ENCODE measurements around the gene VPS13D.

VPS13D gene

DNA sequence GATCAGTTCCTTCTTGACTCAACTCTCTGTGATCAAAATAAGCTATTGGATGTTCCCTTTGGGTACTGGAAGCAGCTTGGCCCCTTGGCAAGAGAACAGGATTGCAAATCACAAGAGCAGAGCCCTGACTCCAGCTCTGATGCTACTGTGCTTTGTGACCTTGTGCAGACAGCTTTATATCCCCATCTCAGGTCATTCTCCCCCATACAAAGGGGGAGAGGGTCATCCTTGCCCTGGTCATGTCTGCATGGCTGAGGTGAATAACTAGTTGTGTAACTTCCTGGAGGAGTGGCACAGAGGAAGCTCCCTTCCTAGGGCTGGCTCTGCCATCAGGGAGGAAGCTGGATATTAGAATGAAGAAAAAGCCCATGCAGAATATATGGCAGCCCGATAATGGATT is 245.3 kb downstream of the VPS13D start:
- H3K4me2 ChIP-seq (ENCODE audit: low read depth, low read length): no peak overlapping the region
- no peak for TF ChIP-seq EZH2phosphoT487 (IDR thresholded peaks at IDR 0.05; ENCODE audit: low read length)
- TF ChIP-seq, protein P1, sequence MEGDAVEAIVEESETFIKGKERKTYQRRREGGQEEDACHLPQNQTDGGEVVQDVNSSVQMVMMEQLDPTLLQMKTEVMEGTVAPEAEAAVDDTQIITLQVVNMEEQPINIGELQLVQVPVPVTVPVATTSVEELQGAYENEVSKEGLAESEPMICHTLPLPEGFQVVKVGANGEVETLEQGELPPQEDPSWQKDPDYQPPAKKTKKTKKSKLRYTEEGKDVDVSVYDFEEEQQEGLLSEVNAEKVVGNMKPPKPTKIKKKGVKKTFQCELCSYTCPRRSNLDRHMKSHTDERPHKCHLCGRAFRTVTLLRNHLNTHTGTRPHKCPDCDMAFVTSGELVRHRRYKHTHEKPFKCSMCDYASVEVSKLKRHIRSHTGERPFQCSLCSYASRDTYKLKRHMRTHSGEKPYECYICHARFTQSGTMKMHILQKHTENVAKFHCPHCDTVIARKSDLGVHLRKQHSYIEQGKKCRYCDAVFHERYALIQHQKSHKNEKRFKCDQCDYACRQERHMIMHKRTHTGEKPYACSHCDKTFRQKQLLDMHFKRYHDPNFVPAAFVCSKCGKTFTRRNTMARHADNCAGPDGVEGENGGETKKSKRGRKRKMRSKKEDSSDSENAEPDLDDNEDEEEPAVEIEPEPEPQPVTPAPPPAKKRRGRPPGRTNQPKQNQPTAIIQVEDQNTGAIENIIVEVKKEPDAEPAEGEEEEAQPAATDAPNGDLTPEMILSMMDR (IDR thresholded peaks at IDR 0.05; ENCODE audit: low read length): no peak
- TF ChIP-seq EZH2 (optimal IDR thresholded peaks at IDR 0.05; ENCODE audit: low read depth, low read length): no peak
- H3K36me3 ChIP-seq (replicated peaks; ENCODE audit: insufficient read depth, low read length): no peaks in the 10 kb centered on the region
- no peak overlapping the region for H2AFZ ChIP-seq (ENCODE audit: low read length)
- no peaks in the 10 kb centered on the region for H3K27me3 ChIP-seq (replicated peaks; ENCODE audit: insufficient read depth, low read length)
- H3K79me2 ChIP-seq (ENCODE audit: low read length): no peaks in the 10 kb centered on the region
- no peaks in the 10 kb centered on the region for H4K20me1 ChIP-seq (ENCODE audit: insufficient read depth, low read length)
- no peak overlapping the region for H3K9ac ChIP-seq (ENCODE audit: low read length)
- no peaks in the 10 kb centered on the region for H3K4me1 ChIP-seq (ENCODE audit: low read length)
- no peaks in the 10 kb centered on the region for H3K9me3 ChIP-seq (replicated peaks; ENCODE audit: insufficient read depth, low read length)
- no peak overlapping the region for H3K4me3 ChIP-seq (ENCODE audit: low read length)
- no peaks in the 10 kb centered on the region for H3F3A ChIP-seq (ENCODE audit: insufficient read depth, low read length)
- DNase-seq: no peak
- H3K27ac ChIP-seq (ENCODE audit: low read length): no peak overlapping the region
- H3K9me2 ChIP-seq (replicated peaks; ENCODE audit: insufficient read depth, low read length): no peaks in the 10 kb centered on the region

DNA sequence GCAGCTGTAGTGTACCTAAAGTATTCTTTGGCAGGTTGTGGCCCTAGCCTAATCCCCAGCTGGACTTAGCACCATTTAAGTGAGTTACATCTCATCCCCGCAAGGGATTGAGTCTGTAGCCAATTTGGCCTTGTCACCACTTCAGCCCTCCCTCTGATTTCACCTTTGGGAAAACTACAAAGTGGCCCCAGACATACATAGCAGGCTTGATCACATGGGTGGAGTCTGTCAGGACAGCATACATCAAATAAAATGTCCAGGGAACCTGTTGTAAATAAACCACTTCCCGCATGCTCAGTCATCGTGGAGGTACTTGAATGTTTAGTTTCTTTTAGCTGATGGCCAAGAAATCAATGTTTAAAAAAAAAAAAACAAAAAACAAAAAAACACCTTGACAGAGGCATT is 245.7 kb downstream of the VPS13D start:
- Histone ChIP-seq H3K4me1 (ENCODE audit: low read length) (no peaks in the 10 kb centered on the region), H2AFZ (ENCODE audit: low read length) (no peak overlapping the region), H3K9me3 (replicated peaks; ENCODE audit: insufficient read depth, low read length) (no peaks in the 10 kb centered on the region), H3K4me2 (ENCODE audit: low read depth, low read length) (no peak overlapping the region), H4K20me1 (ENCODE audit: insufficient read depth, low read length) (no peaks in the 10 kb centered on the region), H3K9ac (ENCODE audit: low read length) (no peak overlapping the region), H3K36me3 (replicated peaks; ENCODE audit: insufficient read depth, low read length) (no peaks in the 10 kb centered on the region), H3K9me2 (replicated peaks; ENCODE audit: insufficient read depth, low read length) (no peaks in the 10 kb centered on the region), H3K79me2 (ENCODE audit: low read length) (no peaks in the 10 kb centered on the region), H3K27ac (ENCODE audit: low read length) (no peak overlapping the region), H3F3A (ENCODE audit: insufficient read depth, low read length) (no peaks in the 10 kb centered on the region), H3K4me3 (ENCODE audit: low read length) (no peak overlapping the region), H3K27me3 (replicated peaks; ENCODE audit: insufficient read depth, low read length) (no peaks in the 10 kb centered on the region)
- TF ChIP-seq EZH2phosphoT487 (IDR thresholded peaks at IDR 0.05; ENCODE audit: low read length) (no peak), EZH2 (optimal IDR thresholded peaks at IDR 0.05; ENCODE audit: low read depth, low read length) (no peak)
- TF ChIP-seq, protein P1 (IDR thresholded peaks at IDR 0.05; ENCODE audit: low read length): no peak
- no peak for DNase-seq

DNA sequence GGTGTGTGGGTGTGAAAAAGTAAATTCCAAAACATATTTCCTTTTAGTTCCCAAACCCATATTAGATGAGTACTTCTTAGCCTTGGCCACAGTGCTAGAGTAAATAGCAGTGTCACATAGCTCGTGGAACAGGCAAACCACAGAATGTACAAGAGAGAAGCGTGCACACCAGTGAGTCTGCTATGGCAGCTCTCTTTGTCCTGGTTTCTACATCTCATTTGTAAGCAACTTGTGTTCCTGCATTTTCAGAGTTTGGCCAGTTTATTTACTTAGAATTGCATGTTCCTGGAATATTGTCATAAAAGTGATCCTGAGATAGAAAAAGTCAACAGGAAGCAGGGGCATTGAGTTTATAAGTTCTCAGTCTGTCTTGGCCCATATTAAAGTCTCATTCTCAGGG is 246.1 kb downstream of the VPS13D start:
- H3K9me2 ChIP-seq (replicated peaks; ENCODE audit: insufficient read depth, low read length): no peaks in the 10 kb centered on the region
- H4K20me1 ChIP-seq (ENCODE audit: insufficient read depth, low read length): no peaks in the 10 kb centered on the region
- H3K36me3 ChIP-seq (replicated peaks; ENCODE audit: insufficient read depth, low read length): no peaks in the 10 kb centered on the region
- no peak overlapping the region for H3K27ac ChIP-seq (ENCODE audit: low read length)
- no peak overlapping the region for H2AFZ ChIP-seq (ENCODE audit: low read length)
- H3K4me1 ChIP-seq (ENCODE audit: low read length): peaks cover 4% of the 10 kb centered on the region; the same call in 1 of the 2 replicates
- TF ChIP-seq EZH2 (optimal IDR thresholded peaks at IDR 0.05; ENCODE audit: low read depth, low read length) (no peak), EZH2phosphoT487 (IDR thresholded peaks at IDR 0.05; ENCODE audit: low read length) (no peak)
- TF ChIP-seq, protein P1 (IDR thresholded peaks at IDR 0.05; ENCODE audit: low read length): no peak
- no peak for DNase-seq
- H3K9me3 ChIP-seq (replicated peaks; ENCODE audit: insufficient read depth, low read length): no peaks in the 10 kb centered on the region
- H3K4me3 ChIP-seq (ENCODE audit: low read length): no peak overlapping the region
- H3K9ac ChIP-seq (ENCODE audit: low read length): no peak overlapping the region
- H3K27me3 ChIP-seq (replicated peaks; ENCODE audit: insufficient read depth, low read length): no peaks in the 10 kb centered on the region
- H3K79me2 ChIP-seq (ENCODE audit: low read length): no peaks in the 10 kb centered on the region
- no peaks in the 10 kb centered on the region for H3F3A ChIP-seq (ENCODE audit: insufficient read depth, low read length)
- no peak overlapping the region for H3K4me2 ChIP-seq (ENCODE audit: low read depth, low read length)
